HEK293 (cell line): ENCODE measurements around the gene THPO.

Source experiments
- CTCF ChIA-PET: fragments of 350-600 bp; formaldehyde crosslinking; extraction: SDS; loops from one replicate; lab custom pipeline; 2021; ENCODE audit warnings: antibody characterized with exemption; lab: Yijun Ruan, JAX
- POLR2A ChIA-PET: fragments of 300-600 bp; formaldehyde crosslinking; extraction: SDS; loops from one replicate; lab custom pipeline; 2020; ENCODE audit warnings: antibody characterized with exemption, inconsistent platforms; lab: Yijun Ruan, JAX
- H3K27ac ChIP-seq: fragments of 200-500 bp; sonication (Bioruptor generic); 2 replicates; pipeline ENCODE4 v1.5.1; 2014; ENCODE audit warnings: low read depth, low read length, control low read depth, inconsistent platforms; ENCODE audit errors: extremely low read depth
- H3K36me3 ChIP-seq, 2 experiments: fragments of 200-500 bp in 1 of 2; sonication (Bioruptor generic) in 1 of 2; 1 replicate in 1 of 2; 2 replicates in 1 of 2; pipeline ENCODE4 v1.5.1; 2014 to 2017; ENCODE audit warnings: inconsistent platforms in 2 of 2, low read length in 2 of 2; ENCODE audit not compliant: control insufficient read depth in 2 of 2, insufficient read depth in 1 of 2
- H3K4me1 ChIP-seq: fragments of 200-500 bp; sonication (Bioruptor generic); 2 replicates; pipeline ENCODE4 v1.5.1; 2014; ENCODE audit warnings: mild to moderate bottlenecking, low read length, inconsistent platforms; ENCODE audit not compliant: control insufficient read depth, insufficient read depth
- H3K4me3 ChIP-seq: 2 replicates; pipeline ENCODE4 v1.5.1; 2011; ENCODE audit warnings: low read depth, mild to moderate bottlenecking, control low read depth, low read length, moderate library complexity
- H3K9me3 ChIP-seq: fragments of 200-500 bp; sonication (Bioruptor generic); 2 replicates; pipeline ENCODE4 v1.5.1; 2014; ENCODE audit warnings: low read depth, low read length, inconsistent platforms; ENCODE audit not compliant: control insufficient read depth, insufficient read depth
- PATZ1 ChIP-seq: fragments of 450-650 bp; formaldehyde crosslinking; IDR thresholded peaks from 2 replicates; pipeline ENCODE4 v1.5.1; 2016; ENCODE audit warnings: missing biosample characterization, missing genetic modification characterization
- ZBTB17 ChIP-seq: fragments of 450-650 bp; formaldehyde crosslinking; IDR thresholded peaks from 2 replicates; pipeline ENCODE4 v1.5.1; 2016; ENCODE audit warnings: missing biosample characterization, missing genetic modification characterization
- ZNF157 ChIP-seq: fragments of 450-650 bp; formaldehyde crosslinking; IDR thresholded peaks from 2 replicates; pipeline ENCODE4 v1.5.1; 2016; ENCODE audit warnings: missing biosample characterization, missing genetic modification characterization
- ZNF19 ChIP-seq: fragments of 450-650 bp; formaldehyde crosslinking; IDR thresholded peaks from 2 replicates; pipeline ENCODE4; 2016; ENCODE audit warnings: missing biosample characterization, missing genetic modification characterization, low read depth
- ZNF223 ChIP-seq: fragments of 450-650 bp; formaldehyde crosslinking; IDR thresholded peaks from 2 replicates; pipeline ENCODE4 v1.5.1; 2016; ENCODE audit warnings: missing biosample characterization, missing genetic modification characterization
- ZNF239 ChIP-seq: fragments of 450-650 bp; formaldehyde crosslinking; IDR thresholded peaks from 2 replicates; pipeline ENCODE4 v1.5.1; 2016; ENCODE audit warnings: missing biosample characterization, missing genetic modification characterization
- ZNF311 ChIP-seq: fragments of 450-650 bp; formaldehyde crosslinking; IDR thresholded peaks from 2 replicates; pipeline ENCODE4 v1.5.1; 2017; ENCODE audit warnings: missing biosample characterization, missing genetic modification characterization, borderline replicate concordance
- ZNF362 ChIP-seq: fragments of 450-650 bp; formaldehyde crosslinking; IDR thresholded peaks from 2 replicates; pipeline ENCODE4 v1.5.1; 2016; ENCODE audit warnings: missing biosample characterization, missing genetic modification characterization
- ZNF518A ChIP-seq: fragments of 450-650 bp; formaldehyde crosslinking; conservative IDR thresholded peaks from 2 replicates; pipeline ENCODE4 v1.5.1; 2016; ENCODE audit warnings: low read depth, missing biosample characterization, missing genetic modification characterization
- ZNF660 ChIP-seq: fragments of 450-650 bp; IDR thresholded peaks from 2 replicates; pipeline ENCODE4 v1.5.1; 2018; ENCODE audit warnings: missing biosample characterization, mild to moderate bottlenecking, missing genetic modification characterization

THPO gene

GRCh38 chr3:184409331-184409926, 31.4 kb upstream of the THPO start:
- CTCF ChIA-PET: interaction anchor here (0.6 kb wide), 1 partner anchor 38 kb away, joined by 3 read pairs; no protein-coding TSS in a partner anchor

More at GRCh38 chr3:184409331-184409926, 31.4 kb upstream of the THPO start:
- TF ChIP-seq ZNF223 (tag by site-specific recombination) (no peak), ZNF311 (no peak), ZNF362 (tag by site-specific recombination) (no peak), ZNF239 (tag by site-specific recombination) (no peak), ZBTB17 (tag by site-specific recombination) (no peak), ZNF157 (tag by site-specific recombination) (no peak), ZNF660 (tag by site-specific recombination) (no peak), PATZ1 (tag by site-specific recombination) (no peak), ZNF19 (tag by site-specific recombination) (no peak), ZNF518A (tag by site-specific recombination) (no peak)
- no peak overlapping the region for H3K4me3 ChIP-seq
- no peaks in the 10 kb centered on the region for H3K9me3 ChIP-seq
- POLR2A ChIA-PET: no interaction called here
- no peak overlapping the region for H3K27ac ChIP-seq
- H3K36me3 ChIP-seq: no peaks in the 10 kb centered on the region
- no peaks in the 10 kb centered on the region for H3K4me1 ChIP-seq
